Activated B cell treated with CpG ODN at 0.5 μM for 24 hours (primary cell): Measurements from ENCODE around the gene STXBP6. TPM values are rescaled to one million over a fixed set of nuclear protein-coding genes. Genes with fewer than 3 reads are reported as not detected.

ENCODE experiments used
- ATAC-seq: fragments of 200-7000 bp; cut with Tn5 transposase; one replicate; pipeline ENCODE4 v1.10.0; 2021; ENCODE audit warnings: low read depth, mild to moderate bottlenecking, moderate library complexity
- CTCF ChIA-PET: fragments of 350-600 bp; sonication (Branson Sonifier 250); formaldehyde crosslinking; loops from one replicate; lab custom pipeline; 2021; ENCODE audit warnings: antibody characterized with exemption; lab: Charles Lee
- POLR2A ChIA-PET: fragments of 350-600 bp; sonication (Branson Sonifier 250); formaldehyde crosslinking; loops from one replicate; lab custom pipeline; 2021; ENCODE audit warnings: antibody characterized with exemption; lab: Charles Lee
- DNase-seq: peaks from one replicate; pipeline ENCODE4 v3.0.0; 2022
- H3K27ac Mint-ChIP-seq: one replicate; pipeline ENCODE4 v1.8.0; 2020; ENCODE audit warnings: mixed read lengths
- H3K27me3 Mint-ChIP-seq: one replicate; pipeline ENCODE4 v1.8.0; 2021; ENCODE audit warnings: mixed read lengths
- H3K36me3 Mint-ChIP-seq: one replicate; pipeline ENCODE4 v1.8.0; 2021; ENCODE audit warnings: low read depth, mixed read lengths
- H3K4me1 Mint-ChIP-seq: one replicate; pipeline ENCODE4 v1.8.0; 2021; ENCODE audit warnings: mixed read lengths
- H3K4me3 Mint-ChIP-seq: one replicate; pipeline ENCODE4 v1.8.0; 2020; ENCODE audit warnings: mild to moderate bottlenecking, mixed read lengths
- H3K9me3 Mint-ChIP-seq: one replicate; pipeline ENCODE4 v1.8.0; 2020; ENCODE audit warnings: mixed read lengths
- intact Hi-C: fragments of 100-400 bp; cut with micrococcal nuclease; formaldehyde crosslinking; loops from one replicate; pipeline ENCODE4 v1.15.1; 2024
- total RNA-seq: library from RNA; stranded (reverse); gene quantifications from 2 replicates; pipeline ENCODE4 v1.2.3, GENCODE V29; 2022
- TF ChIP-seq, protein P1 (sequence below): fragments of 200-600 bp; IDR thresholded peaks from one replicate; pipeline ENCODE4 v1.8.0; 2022; ENCODE audit warnings: antibody characterized with exemption, mild to moderate bottlenecking

Gene STXBP6
- total RNA-seq, 1 donor from 2014 or later: 0.22 TPM

DNA sequence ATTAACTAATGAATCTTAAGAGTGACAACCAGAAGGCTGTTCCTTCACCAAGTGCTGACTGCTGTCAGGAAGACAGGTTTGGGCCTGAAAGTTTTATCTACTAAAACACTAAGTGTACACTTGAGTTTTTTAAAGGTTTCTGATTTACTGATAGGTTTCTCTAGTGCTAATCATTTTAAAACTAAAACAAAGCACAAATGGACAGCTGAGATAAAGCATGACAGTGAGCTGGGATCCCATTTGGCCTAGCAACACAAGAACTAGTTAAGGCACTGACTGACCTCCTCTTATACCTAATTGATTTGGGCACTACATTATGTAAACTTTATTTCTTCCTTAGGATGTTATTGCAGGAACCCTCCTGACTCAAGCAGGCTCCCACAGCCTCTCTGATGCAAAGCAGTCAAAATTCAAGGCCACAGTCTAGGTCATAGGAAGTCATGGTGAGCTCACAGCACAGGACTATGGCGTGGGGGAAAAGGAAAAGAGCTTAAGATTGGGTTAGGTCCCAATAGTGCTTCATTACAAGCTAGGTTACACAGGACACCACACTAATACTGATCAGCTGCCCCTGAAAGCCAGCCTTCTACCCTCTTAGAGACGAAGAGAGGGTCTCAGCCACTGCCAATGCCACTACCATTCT is 3.5 kb downstream of the STXBP6 start:
- intact Hi-C loops: no loop called here
- no peak overlapping the region for H3K4me3 Mint-ChIP-seq
- H3K9me3 Mint-ChIP-seq: no peaks in the 10 kb centered on the region
- ChIA-PET CTCF (no interaction called here), POLR2A (no interaction called here)
- peaks cover 13% of the 10 kb centered on the region for H3K4me1 Mint-ChIP-seq
- ATAC-seq: no peak
- no peak for DNase-seq
- H3K27me3 Mint-ChIP-seq: peaks cover 40% of the 10 kb centered on the region
- no peak overlapping the region for H3K27ac Mint-ChIP-seq
- no peaks in the 10 kb centered on the region for H3K36me3 Mint-ChIP-seq
- TF ChIP-seq, protein P1, sequence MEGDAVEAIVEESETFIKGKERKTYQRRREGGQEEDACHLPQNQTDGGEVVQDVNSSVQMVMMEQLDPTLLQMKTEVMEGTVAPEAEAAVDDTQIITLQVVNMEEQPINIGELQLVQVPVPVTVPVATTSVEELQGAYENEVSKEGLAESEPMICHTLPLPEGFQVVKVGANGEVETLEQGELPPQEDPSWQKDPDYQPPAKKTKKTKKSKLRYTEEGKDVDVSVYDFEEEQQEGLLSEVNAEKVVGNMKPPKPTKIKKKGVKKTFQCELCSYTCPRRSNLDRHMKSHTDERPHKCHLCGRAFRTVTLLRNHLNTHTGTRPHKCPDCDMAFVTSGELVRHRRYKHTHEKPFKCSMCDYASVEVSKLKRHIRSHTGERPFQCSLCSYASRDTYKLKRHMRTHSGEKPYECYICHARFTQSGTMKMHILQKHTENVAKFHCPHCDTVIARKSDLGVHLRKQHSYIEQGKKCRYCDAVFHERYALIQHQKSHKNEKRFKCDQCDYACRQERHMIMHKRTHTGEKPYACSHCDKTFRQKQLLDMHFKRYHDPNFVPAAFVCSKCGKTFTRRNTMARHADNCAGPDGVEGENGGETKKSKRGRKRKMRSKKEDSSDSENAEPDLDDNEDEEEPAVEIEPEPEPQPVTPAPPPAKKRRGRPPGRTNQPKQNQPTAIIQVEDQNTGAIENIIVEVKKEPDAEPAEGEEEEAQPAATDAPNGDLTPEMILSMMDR: no peak

DNA sequence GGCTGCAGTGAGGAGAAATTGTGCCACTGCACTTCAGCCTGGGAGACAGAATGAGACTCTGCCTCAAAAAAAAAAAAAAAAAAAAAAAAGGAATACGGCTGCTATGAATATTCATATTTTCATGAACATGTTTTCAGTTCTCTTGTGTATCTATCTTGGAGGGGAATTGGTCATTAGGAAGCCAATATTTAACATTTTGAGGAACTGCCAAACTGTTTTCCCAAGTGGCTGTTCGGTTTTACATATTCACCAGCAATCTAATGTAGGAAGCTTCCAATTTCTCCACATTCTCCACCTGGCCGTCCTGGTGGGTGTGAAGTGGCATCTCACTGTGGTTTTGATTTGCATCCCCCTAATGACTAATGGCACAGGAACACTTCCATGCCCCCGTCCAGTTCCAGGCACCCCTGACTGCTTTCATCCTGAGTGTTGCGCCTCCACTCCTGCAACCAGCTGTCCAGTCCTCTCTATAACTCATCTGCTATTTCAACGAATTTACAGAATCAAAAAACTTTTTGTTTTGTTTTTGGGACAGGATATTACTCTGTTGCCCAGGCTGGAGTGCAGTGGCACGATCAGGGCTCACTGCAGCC is 5.7 kb downstream of the STXBP6 start:
- intact Hi-C loops: no loop called here
- H3K9me3 Mint-ChIP-seq: no peaks in the 10 kb centered on the region
- no peaks in the 10 kb centered on the region for H3K36me3 Mint-ChIP-seq
- DNase-seq (no peak), ATAC-seq (no peak)
- H3K4me1 Mint-ChIP-seq: peaks cover 6% of the 10 kb centered on the region
- no peak overlapping the region for H3K27ac Mint-ChIP-seq
- H3K4me3 Mint-ChIP-seq: no peak overlapping the region
- ChIA-PET CTCF (no interaction called here), POLR2A (no interaction called here)
- TF ChIP-seq, protein P1: no peak
- peaks cover 30% of the 10 kb centered on the region for H3K27me3 Mint-ChIP-seq

DNA sequence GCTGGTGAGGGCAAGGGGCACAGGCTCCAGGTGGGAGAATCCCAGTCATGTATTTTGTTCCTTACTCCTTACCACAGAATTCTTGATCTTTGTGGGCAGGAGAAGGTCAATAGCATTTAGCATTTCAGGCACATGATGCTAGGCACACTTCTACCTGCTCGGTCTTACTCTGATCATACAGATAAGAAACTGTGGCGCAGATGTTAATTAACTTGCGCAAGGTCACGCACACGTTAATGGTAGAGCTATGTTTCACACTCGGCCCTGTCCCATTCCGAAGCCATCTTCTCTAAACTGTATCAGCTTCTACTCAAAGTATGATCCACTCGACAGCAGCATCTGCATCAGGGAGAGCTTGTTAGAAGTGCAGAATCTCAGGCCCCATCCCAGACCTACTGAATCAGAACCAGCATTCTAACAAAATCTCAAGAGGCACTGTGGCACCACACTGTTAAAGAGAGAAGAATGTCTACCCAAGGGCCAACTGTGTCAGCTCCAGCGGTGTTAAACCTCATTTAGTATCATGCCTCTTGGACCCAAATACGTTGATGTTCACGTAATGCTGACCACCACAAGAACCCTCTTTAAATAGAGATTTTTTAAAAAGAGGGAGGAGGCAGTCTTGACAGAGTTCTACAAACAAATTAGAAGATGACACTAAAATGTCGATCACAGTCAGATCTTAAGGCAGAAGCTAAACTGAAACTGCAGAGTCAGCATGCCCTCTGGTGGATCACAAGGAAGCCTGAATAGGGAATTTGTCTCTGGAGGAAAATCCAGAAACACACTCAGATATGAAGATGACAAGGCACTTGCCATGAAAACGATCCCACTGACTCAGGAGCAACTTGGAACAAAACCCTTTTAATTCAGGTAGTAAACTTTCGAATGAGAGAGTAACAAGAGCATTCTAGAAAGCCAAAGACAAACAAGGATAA is 7.3 kb downstream of the STXBP6 start:
- no peaks in the 10 kb centered on the region for H3K4me1 Mint-ChIP-seq
- ChIA-PET CTCF (no interaction called here), POLR2A (no interaction called here)
- peaks cover 6% of the 10 kb centered on the region for H3K9me3 Mint-ChIP-seq
- no peaks in the 10 kb centered on the region for H3K36me3 Mint-ChIP-seq
- intact Hi-C loops: no loop called here
- H3K4me3 Mint-ChIP-seq: no peak overlapping the region
- DNase-seq: no peak
- ATAC-seq: no peak
- no peak overlapping the region for H3K27ac Mint-ChIP-seq
- TF ChIP-seq, protein P1: no peak
- peaks cover 16% of the 10 kb centered on the region for H3K27me3 Mint-ChIP-seq

DNA sequence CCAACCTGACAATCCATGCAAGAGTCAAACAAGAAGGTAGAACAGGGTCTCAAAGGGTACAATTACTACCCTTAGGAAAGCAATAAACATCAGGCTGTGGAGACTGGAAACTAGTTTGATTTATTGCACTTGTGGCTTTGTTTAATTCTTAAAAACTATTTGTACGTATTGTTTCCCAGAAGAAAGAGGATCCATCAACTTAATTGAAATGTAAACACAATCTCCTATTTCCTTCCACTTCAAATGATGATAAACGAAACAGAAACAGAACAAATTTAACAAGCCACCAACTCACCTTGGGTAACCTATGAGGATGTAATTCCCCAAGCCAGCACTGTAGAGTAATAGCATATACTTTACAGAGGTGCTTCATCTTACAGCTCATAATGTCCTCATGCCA is 8.0 kb downstream of the STXBP6 start:
- CTCF ChIA-PET: no interaction called here

More for the DNA sequence above, 8.0 kb downstream of the STXBP6 start:
- Mint-ChIP-seq H3K27me3 (peaks cover 11% of the 10 kb centered on the region), H3K4me1 (no peaks in the 10 kb centered on the region), H3K9me3 (peaks cover 6% of the 10 kb centered on the region), H3K36me3 (no peaks in the 10 kb centered on the region), H3K27ac (no peak overlapping the region), H3K4me3 (no peak overlapping the region)
- DNase-seq (no peak), ATAC-seq (no peak)
- intact Hi-C loops: no loop called here
- TF ChIP-seq, protein P1: no peak
- POLR2A ChIA-PET: no interaction called here
